ENCODE results near the gene PFDN6.

DNA sequence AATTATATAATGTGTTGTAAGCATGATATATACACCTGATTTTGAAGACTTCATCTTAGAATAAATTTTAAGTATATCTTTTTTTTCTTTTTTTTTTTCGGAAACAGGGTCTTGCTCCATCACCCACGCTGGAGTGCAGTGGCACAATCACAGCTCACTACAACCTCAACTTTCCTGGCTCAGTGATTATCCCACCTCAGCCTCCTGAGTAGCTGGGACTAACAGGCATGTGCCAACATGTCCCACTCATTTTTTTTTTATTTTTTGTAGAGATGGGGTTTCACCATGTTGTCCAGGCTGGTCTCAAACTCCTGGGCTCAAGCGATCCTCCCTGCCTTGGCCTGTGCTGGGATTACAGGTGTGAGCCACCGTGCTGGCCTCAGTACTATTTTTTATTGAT is 34.8 kb upstream of the PFDN6 start:
- TF ChIP-seq, protein P1, sequence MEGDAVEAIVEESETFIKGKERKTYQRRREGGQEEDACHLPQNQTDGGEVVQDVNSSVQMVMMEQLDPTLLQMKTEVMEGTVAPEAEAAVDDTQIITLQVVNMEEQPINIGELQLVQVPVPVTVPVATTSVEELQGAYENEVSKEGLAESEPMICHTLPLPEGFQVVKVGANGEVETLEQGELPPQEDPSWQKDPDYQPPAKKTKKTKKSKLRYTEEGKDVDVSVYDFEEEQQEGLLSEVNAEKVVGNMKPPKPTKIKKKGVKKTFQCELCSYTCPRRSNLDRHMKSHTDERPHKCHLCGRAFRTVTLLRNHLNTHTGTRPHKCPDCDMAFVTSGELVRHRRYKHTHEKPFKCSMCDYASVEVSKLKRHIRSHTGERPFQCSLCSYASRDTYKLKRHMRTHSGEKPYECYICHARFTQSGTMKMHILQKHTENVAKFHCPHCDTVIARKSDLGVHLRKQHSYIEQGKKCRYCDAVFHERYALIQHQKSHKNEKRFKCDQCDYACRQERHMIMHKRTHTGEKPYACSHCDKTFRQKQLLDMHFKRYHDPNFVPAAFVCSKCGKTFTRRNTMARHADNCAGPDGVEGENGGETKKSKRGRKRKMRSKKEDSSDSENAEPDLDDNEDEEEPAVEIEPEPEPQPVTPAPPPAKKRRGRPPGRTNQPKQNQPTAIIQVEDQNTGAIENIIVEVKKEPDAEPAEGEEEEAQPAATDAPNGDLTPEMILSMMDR (IDR thresholded peaks at IDR 0.05; ENCODE audit: low read depth, low read length): no peak
- TF ChIP-seq EZH2phosphoT487 (IDR thresholded peaks at IDR 0.05; ENCODE audit: low read depth): no peak
